ENCODE data around the gene DTD1. TPM values are rescaled to one million over a fixed set of nuclear protein-coding genes. Genes with fewer than 3 reads are reported as not detected.
A peak's percentile ranks its signal among the peaks of the same experiment; 100 is the strongest.
"Not testable (repeated sequence)": the region's sequence is repeated elsewhere in the genome, so short reads cannot be mapped to it uniquely, and the experiment has no call there.

DTD1 gene
- polyA plus RNA-seq, 1 donor = 17.4 TPM

- H3K9me3 ChIP-seq (ENCODE audit: control insufficient read depth, low read depth, low read length) = no peaks in the 10 kb centered on the region
- WGBS (ENCODE audit: insufficient coverage, low lambda C conversion rate) = 90% methylated on average over 2 of the region's 5 CpGs
- H3K4me1 ChIP-seq (ENCODE audit: control insufficient read depth, insufficient read depth, low read length) = no peaks in the 10 kb centered on the region
- no peak for DNase-seq
- no peaks in the 10 kb centered on the region for H3K36me3 ChIP-seq (ENCODE audit: control insufficient read depth, insufficient read depth, low read length)
- no peak overlapping the region for H3K27ac ChIP-seq (ENCODE audit: low read length)
- H3K27me3 ChIP-seq (ENCODE audit: control insufficient read depth, insufficient read depth, low read length) = no peaks in the 10 kb centered on the region
- H3K4me3 ChIP-seq (ENCODE audit: low read length) = no peak overlapping the region
Measured at GRCh38 chr20:18783385-18783959, 195.6 kb downstream of the DTD1 start.

DNA sequence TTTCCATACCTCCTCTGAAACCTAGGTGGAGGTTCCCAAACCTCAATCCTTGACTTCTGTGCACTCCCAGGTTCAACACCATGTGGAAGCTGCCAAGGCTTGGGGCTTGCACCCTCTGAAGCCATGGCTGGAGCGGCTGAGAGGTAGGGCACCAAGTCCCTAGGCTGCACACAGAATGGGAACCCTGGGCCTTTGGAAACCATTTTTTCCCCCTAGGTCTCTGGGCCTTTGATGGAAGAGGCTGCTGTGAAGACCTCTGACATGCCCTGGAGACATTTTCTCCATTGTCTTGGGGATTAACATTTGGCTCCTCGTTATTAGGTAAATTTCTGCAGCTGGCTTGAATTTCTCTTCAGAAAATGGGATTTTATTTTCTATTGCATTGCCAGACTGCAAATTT is 199.2 kb downstream of the DTD1 start:
- WGBS (ENCODE audit: insufficient coverage, low lambda C conversion rate) = no CpG with 5 or more reads among the region's 2 CpGs
- H3K4me1 ChIP-seq (ENCODE audit: control insufficient read depth, insufficient read depth, low read length) = not testable (repeated sequence)

DNA sequence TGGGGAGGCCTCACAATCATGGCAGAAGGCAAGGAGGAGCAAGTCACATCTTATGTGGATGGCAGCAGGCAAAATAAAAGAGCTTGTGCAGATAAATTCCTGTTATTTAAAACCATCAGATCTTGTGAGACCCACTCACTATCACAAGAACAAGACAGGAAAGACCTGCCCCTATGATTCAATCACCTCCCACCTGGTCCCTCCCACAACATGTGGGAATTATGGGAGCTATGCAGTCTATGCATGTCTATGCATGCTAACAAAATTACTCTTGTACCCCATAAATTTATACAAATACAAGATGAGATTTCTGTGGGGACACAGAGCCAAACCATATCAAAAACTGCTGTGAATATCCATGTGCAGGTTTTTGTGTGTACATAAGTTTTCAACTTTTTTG is 200.2 kb downstream of the DTD1 start:
- Histone ChIP-seq H3K4me3 (ENCODE audit: low read length) (no peak overlapping the region), H3K27me3 (ENCODE audit: control insufficient read depth, insufficient read depth, low read length) (peaks cover 10% of the 10 kb centered on the region), H3K4me1 (ENCODE audit: control insufficient read depth, insufficient read depth, low read length) (no peaks in the 10 kb centered on the region), H3K36me3 (ENCODE audit: control insufficient read depth, insufficient read depth, low read length) (no peaks in the 10 kb centered on the region), H3K27ac (ENCODE audit: low read length) (no peak overlapping the region), H3K9me3 (ENCODE audit: control insufficient read depth, low read depth, low read length) (no peaks in the 10 kb centered on the region)
- DNase-seq = no peak

More for the DNA sequence above, 199.2 kb downstream of the DTD1 start:
- H3K36me3 ChIP-seq (ENCODE audit: control insufficient read depth, insufficient read depth, low read length); H3K27ac ChIP-seq (ENCODE audit: low read length); DNase-seq; H3K4me3 ChIP-seq (ENCODE audit: low read length); H3K9me3 ChIP-seq (ENCODE audit: control insufficient read depth, low read depth, low read length): not testable (repeated sequence)
- peaks cover 10% of the 10 kb centered on the region for H3K27me3 ChIP-seq (ENCODE audit: control insufficient read depth, insufficient read depth, low read length)

DNA sequence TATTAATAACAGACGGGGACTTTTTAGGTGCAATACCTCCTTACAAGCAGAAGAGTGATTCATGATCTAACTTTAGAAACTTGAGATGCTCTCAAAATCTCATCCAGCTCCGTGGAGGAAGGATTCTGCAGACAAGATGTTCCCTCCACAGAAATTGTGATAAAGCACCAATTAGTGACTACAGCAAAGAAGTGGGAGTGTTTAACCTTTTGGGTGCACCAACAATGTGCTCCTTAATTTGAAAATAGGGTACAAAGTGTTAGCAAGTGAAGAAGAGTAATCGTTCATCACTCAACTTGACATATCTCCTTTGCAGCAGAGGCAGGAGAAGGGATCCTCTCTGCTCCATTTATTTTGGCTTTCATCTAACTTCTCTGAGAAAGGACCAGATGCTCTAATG is 202.9 kb downstream of the DTD1 start:
- WGBS (ENCODE audit: insufficient coverage, low lambda C conversion rate) = 57% methylated on average over 1 of the region's 3 CpGs
- Histone ChIP-seq H3K9me3 (ENCODE audit: control insufficient read depth, low read depth, low read length) (no peaks in the 10 kb centered on the region), H3K4me3 (ENCODE audit: low read length) (no peak overlapping the region), H3K36me3 (ENCODE audit: control insufficient read depth, insufficient read depth, low read length) (no peaks in the 10 kb centered on the region), H3K4me1 (ENCODE audit: control insufficient read depth, insufficient read depth, low read length) (no peaks in the 10 kb centered on the region), H3K27ac (ENCODE audit: low read length) (no peak overlapping the region), H3K27me3 (ENCODE audit: control insufficient read depth, insufficient read depth, low read length) (peaks cover 10% of the 10 kb centered on the region)
- DNase-seq = no peak

DNA sequence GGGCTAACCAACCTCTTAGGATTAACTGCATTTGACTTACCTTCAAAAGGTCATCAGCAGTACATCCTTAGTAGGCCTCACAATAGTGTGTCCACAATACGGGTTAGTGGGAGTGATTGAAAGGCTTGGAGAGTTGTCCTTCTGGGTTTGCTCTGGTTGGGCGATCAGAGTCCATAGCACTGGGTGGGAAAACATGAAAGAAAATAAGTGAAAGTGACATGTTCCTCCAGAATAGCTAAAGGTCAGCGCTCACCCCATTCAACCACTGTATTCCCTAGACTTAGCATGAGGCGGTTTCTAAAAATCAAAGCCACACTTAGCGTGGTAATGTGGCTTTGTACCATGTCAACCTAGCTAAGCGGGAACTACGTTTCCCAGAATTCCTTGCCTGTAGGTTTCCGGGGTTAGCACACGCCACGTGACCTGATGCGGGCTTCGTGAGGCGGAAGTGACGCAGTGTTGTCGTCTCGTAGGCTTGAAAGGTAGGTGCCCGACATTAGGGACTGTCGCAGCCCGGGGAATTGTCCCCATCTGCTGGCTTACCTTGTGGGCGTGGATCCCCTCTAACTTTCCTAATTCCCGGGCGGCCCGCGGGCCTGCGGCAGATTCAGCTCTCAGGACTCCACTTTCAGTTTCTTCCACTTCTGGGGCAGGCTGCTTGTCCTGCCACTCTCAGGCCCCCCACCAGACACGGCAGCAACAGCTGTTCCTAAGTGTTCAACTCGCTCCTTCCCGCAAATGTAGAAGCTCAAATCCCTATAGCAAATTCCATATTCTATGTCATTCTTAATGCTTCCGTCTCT is 206.0 kb downstream of the DTD1 start:
- peak; percentile 92 to 94 for DNase-seq
- WGBS (ENCODE audit: insufficient coverage, low lambda C conversion rate) = no CpG with 5 or more reads among the region's 29 CpGs
- Histone ChIP-seq H3K36me3 (ENCODE audit: control insufficient read depth, insufficient read depth, low read length) (no peaks in the 10 kb centered on the region), H3K27ac (ENCODE audit: low read length) (peak overlapping the region; percentile 75), H3K27me3 (ENCODE audit: control insufficient read depth, insufficient read depth, low read length) (peaks cover 10% of the 10 kb centered on the region), H3K4me1 (ENCODE audit: control insufficient read depth, insufficient read depth, low read length) (no peaks in the 10 kb centered on the region), H3K9me3 (ENCODE audit: control insufficient read depth, low read depth, low read length) (no peaks in the 10 kb centered on the region), H3K4me3 (ENCODE audit: low read length) (peak overlapping the region; percentile 74)

GRCh38 chr20:18794428-18794787 is 206.6 kb downstream of the DTD1 start:
- Histone ChIP-seq H3K4me1 (ENCODE audit: control insufficient read depth, insufficient read depth, low read length) (no peaks in the 10 kb centered on the region), H3K36me3 (ENCODE audit: control insufficient read depth, insufficient read depth, low read length) (no peaks in the 10 kb centered on the region), H3K9me3 (ENCODE audit: control insufficient read depth, low read depth, low read length) (no peaks in the 10 kb centered on the region), H3K4me3 (ENCODE audit: low read length) (peak overlapping the region; percentile 74), H3K27ac (ENCODE audit: low read length) (peak overlapping the region; percentile 75), H3K27me3 (ENCODE audit: control insufficient read depth, insufficient read depth, low read length) (peaks cover 10% of the 10 kb centered on the region)
- WGBS (ENCODE audit: insufficient coverage, low lambda C conversion rate) = no CpG with 5 or more reads among the region's 3 CpGs
- no peak for DNase-seq

DNA sequence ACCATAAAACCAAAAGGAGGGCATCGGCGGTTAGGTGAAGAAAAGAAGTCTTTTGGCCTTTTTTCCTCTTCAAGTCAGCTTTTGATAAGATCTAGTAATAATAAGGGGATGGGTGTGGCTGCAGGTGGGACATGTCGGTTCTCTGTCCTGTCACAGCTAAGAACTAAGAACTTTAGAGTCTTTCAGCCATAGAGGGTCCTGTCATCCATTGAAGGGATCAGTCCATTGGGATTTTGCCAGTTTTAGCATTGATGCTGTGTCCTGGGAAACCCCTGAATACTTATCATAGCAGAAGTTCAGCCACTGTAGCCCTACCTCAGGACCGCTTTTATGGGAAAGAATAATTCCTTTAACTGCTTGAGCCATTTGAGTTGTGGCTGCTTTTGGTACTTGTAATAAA is 207.5 kb downstream of the DTD1 start:
- no peak overlapping the region for H3K27ac ChIP-seq (ENCODE audit: low read length)
- no peak overlapping the region for H3K4me3 ChIP-seq (ENCODE audit: low read length)
- no peaks in the 10 kb centered on the region for H3K36me3 ChIP-seq (ENCODE audit: control insufficient read depth, insufficient read depth, low read length)
- no peaks in the 10 kb centered on the region for H3K9me3 ChIP-seq (ENCODE audit: control insufficient read depth, low read depth, low read length)
- H3K4me1 ChIP-seq (ENCODE audit: control insufficient read depth, insufficient read depth, low read length) = no peaks in the 10 kb centered on the region
- WGBS (ENCODE audit: insufficient coverage, low lambda C conversion rate) = no CpG with 5 or more reads among the region's 4 CpGs
- H3K27me3 ChIP-seq (ENCODE audit: control insufficient read depth, insufficient read depth, low read length) = peaks cover 10% of the 10 kb centered on the region
- DNase-seq = no peak

DNA sequence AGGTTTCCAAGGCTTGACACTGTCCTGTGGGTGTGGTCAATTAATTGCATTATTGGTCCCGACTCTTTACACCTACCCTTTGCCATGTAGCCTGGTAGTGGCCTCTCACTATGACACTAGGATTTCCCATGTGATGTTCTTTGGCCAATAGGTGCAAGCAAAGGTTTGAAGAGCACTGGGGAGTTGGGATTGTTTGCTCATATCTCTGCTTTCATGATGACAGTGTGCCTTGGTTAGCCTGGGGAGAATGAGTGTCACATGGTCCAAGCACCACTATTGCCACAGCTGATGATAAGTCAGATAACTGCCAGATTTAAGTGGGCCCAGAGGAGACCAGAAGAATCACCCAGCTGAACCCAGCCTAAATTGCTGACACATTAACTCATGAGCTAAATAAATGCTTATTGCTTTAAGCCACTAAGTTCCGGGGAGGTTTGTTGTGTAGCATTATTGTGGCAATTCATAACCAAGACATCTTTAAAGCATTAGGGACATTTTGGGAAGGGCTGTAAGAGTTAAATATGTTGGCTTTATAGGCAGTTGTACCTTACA is 208.5 kb downstream of the DTD1 start:
- no peak overlapping the region for H3K4me3 ChIP-seq (ENCODE audit: low read length)
- H3K36me3 ChIP-seq (ENCODE audit: control insufficient read depth, insufficient read depth, low read length) = no peaks in the 10 kb centered on the region
- no peaks in the 10 kb centered on the region for H3K4me1 ChIP-seq (ENCODE audit: control insufficient read depth, insufficient read depth, low read length)
- no peak for DNase-seq
- no peak overlapping the region for H3K27ac ChIP-seq (ENCODE audit: low read length)
- no peaks in the 10 kb centered on the region for H3K9me3 ChIP-seq (ENCODE audit: control insufficient read depth, low read depth, low read length)
- 100% methylated on average over 1 of the region's 2 CpGs for WGBS (ENCODE audit: insufficient coverage, low lambda C conversion rate)
- H3K27me3 ChIP-seq (ENCODE audit: control insufficient read depth, insufficient read depth, low read length) = peaks cover 7% of the 10 kb centered on the region

- Histone ChIP-seq H3K36me3 (ENCODE audit: control insufficient read depth, insufficient read depth, low read length) (no peaks in the 10 kb centered on the region), H3K27ac (ENCODE audit: low read length) (no peak overlapping the region), H3K9me3 (ENCODE audit: control insufficient read depth, low read depth, low read length) (no peaks in the 10 kb centered on the region), H3K4me3 (ENCODE audit: low read length) (no peak overlapping the region), H3K4me1 (ENCODE audit: control insufficient read depth, insufficient read depth, low read length) (no peaks in the 10 kb centered on the region), H3K27me3 (ENCODE audit: control insufficient read depth, insufficient read depth, low read length) (no peaks in the 10 kb centered on the region)
- no peak for DNase-seq
- 100% methylated on average over 1 of the region's 2 CpGs for WGBS (ENCODE audit: insufficient coverage, low lambda C conversion rate)
Measured at GRCh38 chr20:18801516-18801915, 213.7 kb downstream of the DTD1 start.

DNA sequence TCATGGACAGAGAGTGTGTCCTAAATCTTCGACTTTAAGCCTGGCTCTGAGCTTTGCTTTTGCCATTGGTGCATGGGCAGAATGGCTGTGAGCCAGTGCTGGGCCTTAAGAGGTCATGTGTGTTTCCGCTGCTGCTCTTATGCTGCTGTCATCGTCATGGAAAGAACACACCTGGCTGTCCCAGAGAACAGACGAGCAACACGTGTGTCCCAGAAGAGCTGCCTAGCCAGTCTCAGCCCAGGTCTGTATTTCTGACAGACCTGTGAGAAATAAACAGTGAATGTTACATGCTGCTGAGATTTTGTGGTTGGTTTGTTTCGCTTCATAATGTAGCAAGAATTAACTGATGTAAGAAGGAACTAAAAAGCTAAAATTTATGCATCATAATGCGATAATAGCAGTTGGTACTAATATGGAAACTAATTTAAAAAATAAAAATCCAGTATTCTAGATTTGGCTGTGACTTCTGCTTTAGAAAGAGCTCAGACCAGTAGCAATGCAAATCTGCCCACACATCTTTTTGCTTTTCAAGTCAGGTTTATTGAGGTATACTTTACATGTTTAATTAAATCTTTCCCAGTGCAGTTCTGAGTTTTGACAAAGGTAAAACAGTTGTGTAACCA is 214.3 kb downstream of the DTD1 start:
- Histone ChIP-seq H3K27ac (ENCODE audit: low read length) (no peak overlapping the region), H3K9me3 (ENCODE audit: control insufficient read depth, low read depth, low read length) (no peaks in the 10 kb centered on the region), H3K36me3 (ENCODE audit: control insufficient read depth, insufficient read depth, low read length) (no peaks in the 10 kb centered on the region), H3K4me3 (ENCODE audit: low read length) (no peak overlapping the region), H3K4me1 (ENCODE audit: control insufficient read depth, insufficient read depth, low read length) (no peaks in the 10 kb centered on the region), H3K27me3 (ENCODE audit: control insufficient read depth, insufficient read depth, low read length) (no peaks in the 10 kb centered on the region)
- WGBS (ENCODE audit: insufficient coverage, low lambda C conversion rate) = 100% methylated on average over 2 of the region's 7 CpGs
- no peak for DNase-seq

Data from large intestine (tissue), 3 donors.